ENCODE data around the gene NCOA4. TPM values are rescaled to one million over a fixed set of nuclear protein-coding genes. Genes with fewer than 3 reads are reported as not detected.
"Not testable (repeated sequence)": the region's sequence is repeated elsewhere in the genome, so short reads cannot be mapped to it uniquely, and the experiment has no call there.

NCOA4 gene
- total and polyA plus RNA-seq, 8 donors = 150 to 196 (median 174) TPM

GRCh38 chr10:46060706-46061105, 30.3 kb upstream of the NCOA4 start:
- DNase-seq (no peak), ATAC-seq (no peak)
- no peaks in the 10 kb centered on the region for H3K4me1 ChIP-seq
- H3K27me3 ChIP-seq = no peaks in the 10 kb centered on the region
- H3K27ac ChIP-seq = no peak overlapping the region
- H3K4me3 ChIP-seq = no peak overlapping the region
- H3K36me3 ChIP-seq = no peaks in the 10 kb centered on the region
- intact Hi-C loops (cut with DNase I) = no loop called here
- no peak for TF ChIP-seq CTCF (IDR thresholded peaks at IDR 0.05)
- peaks cover 0 to 10% of the 10 kb centered on the region in 2 donors for H3K9me3 ChIP-seq

- DNase-seq; H3K4me3 ChIP-seq; H3K4me1 ChIP-seq; H3K27me3 ChIP-seq; H3K36me3 ChIP-seq; ATAC-seq; H3K9me3 ChIP-seq; H3K27ac ChIP-seq; intact Hi-C loops (cut with DNase I): not testable (repeated sequence)
Measured at GRCh38 chr10:46057927-46058326, 27.5 kb upstream of the NCOA4 start.

- Histone ChIP-seq H3K9me3 (peaks cover 0 to 10% of the 10 kb centered on the region in 2 donors), H3K27ac (no peak overlapping the region), H3K4me1 (no peaks in the 10 kb centered on the region), H3K4me3 (no peak overlapping the region), H3K36me3 (no peaks in the 10 kb centered on the region), H3K27me3 (no peaks in the 10 kb centered on the region)
- ATAC-seq (no peak), DNase-seq (no peak)
- intact Hi-C loops (cut with DNase I) = no loop called here
- TF ChIP-seq CTCF (IDR thresholded peaks at IDR 0.05) = no peak
Measured at GRCh38 chr10:46057038-46057437, 26.6 kb upstream of the NCOA4 start.

GRCh38 chr10:46055771-46056170, 25.3 kb upstream of the NCOA4 start:
- H3K4me3 ChIP-seq = no peak overlapping the region
- intact Hi-C loops (cut with DNase I) = no loop called here
- no peaks in the 10 kb centered on the region for H3K36me3 ChIP-seq
- H3K27me3 ChIP-seq = no peaks in the 10 kb centered on the region
- H3K9me3 ChIP-seq = peaks cover 0 to 10% of the 10 kb centered on the region in 2 donors
- no peak for ATAC-seq
- no peaks in the 10 kb centered on the region for H3K4me1 ChIP-seq
- DNase-seq = no peak
- TF ChIP-seq CTCF (IDR thresholded peaks at IDR 0.05) = no peak
- no peak overlapping the region for H3K27ac ChIP-seq

- intact Hi-C loops (cut with DNase I) = no loop called here
- Histone ChIP-seq H3K4me3 (no peak overlapping the region), H3K9me3 (peaks cover 0 to 10% of the 10 kb centered on the region in 2 donors), H3K4me1 (no peaks in the 10 kb centered on the region), H3K27me3 (no peaks in the 10 kb centered on the region), H3K36me3 (no peaks in the 10 kb centered on the region), H3K27ac (no peak overlapping the region)
- no peak for TF ChIP-seq CTCF (IDR thresholded peaks at IDR 0.05)
- DNase-seq (no peak), ATAC-seq (no peak)
Measured at GRCh38 chr10:46053534-46054434, 23.4 kb upstream of the NCOA4 start.
